ENCODE measurements around the gene SLC25A23. TPM values are rescaled to one million over a fixed set of nuclear protein-coding genes. Genes with fewer than 3 reads are reported as not detected.

SLC25A23 gene
- total and polyA plus RNA-seq, 9 of the 15 experiments (the other 6 are each of a cell fraction or from before 2014, with no cell fraction given), result 6.1 to 72.0 (median 26.6) TPM

GRCh38 chr19:6424939-6425731 lies 34.5 kb downstream of the SLC25A23 start (continued):
- TF ChIP-seq, protein P1, sequence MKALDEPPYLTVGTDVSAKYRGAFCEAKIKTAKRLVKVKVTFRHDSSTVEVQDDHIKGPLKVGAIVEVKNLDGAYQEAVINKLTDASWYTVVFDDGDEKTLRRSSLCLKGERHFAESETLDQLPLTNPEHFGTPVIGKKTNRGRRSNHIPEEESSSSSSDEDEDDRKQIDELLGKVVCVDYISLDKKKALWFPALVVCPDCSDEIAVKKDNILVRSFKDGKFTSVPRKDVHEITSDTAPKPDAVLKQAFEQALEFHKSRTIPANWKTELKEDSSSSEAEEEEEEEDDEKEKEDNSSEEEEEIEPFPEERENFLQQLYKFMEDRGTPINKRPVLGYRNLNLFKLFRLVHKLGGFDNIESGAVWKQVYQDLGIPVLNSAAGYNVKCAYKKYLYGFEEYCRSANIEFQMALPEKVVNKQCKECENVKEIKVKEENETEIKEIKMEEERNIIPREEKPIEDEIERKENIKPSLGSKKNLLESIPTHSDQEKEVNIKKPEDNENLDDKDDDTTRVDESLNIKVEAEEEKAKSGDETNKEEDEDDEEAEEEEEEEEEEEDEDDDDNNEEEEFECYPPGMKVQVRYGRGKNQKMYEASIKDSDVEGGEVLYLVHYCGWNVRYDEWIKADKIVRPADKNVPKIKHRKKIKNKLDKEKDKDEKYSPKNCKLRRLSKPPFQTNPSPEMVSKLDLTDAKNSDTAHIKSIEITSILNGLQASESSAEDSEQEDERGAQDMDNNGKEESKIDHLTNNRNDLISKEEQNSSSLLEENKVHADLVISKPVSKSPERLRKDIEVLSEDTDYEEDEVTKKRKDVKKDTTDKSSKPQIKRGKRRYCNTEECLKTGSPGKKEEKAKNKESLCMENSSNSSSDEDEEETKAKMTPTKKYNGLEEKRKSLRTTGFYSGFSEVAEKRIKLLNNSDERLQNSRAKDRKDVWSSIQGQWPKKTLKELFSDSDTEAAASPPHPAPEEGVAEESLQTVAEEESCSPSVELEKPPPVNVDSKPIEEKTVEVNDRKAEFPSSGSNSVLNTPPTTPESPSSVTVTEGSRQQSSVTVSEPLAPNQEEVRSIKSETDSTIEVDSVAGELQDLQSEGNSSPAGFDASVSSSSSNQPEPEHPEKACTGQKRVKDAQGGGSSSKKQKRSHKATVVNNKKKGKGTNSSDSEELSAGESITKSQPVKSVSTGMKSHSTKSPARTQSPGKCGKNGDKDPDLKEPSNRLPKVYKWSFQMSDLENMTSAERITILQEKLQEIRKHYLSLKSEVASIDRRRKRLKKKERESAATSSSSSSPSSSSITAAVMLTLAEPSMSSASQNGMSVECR (CRISPR knock-in tag; IDR thresholded peaks at IDR 0.05), result peak; percentile 35; the same call in 1 of the 2 replicates
- TF ChIP-seq MEF2D (tag; conservative IDR thresholded peaks at IDR 0.05; ENCODE audit: low read depth) (peak; percentile 78; the same call in 1 of the 2 replicates), BDP1 (IDR thresholded peaks at IDR 0.05; ENCODE audit: insufficient read depth, insufficient read length) (no peak), SNIP1 (IDR thresholded peaks at IDR 0.05; ENCODE audit: low read depth) (no peak), ASH1L (IDR thresholded peaks at IDR 0.05; ENCODE audit: borderline replicate concordance, low read depth, partially characterized antibody) (peak; percentile 99), SRSF9 (IDR thresholded peaks at IDR 0.05; ENCODE audit: borderline replicate concordance, low read depth, low read length) (no peak), SMARCA4 (IDR thresholded peaks at IDR 0.05) (no peak), EP400 (IDR thresholded peaks at IDR 0.05) (peak; percentile 86), CTBP1 (IDR thresholded peaks at IDR 0.05; ENCODE audit: borderline replicate concordance) (no peak), CHCHD3 (CRISPR knock-in tag; IDR thresholded peaks at IDR 0.05) (no peak), CBFA2T2 (conservative IDR thresholded peaks at IDR 0.05) (peak; percentile 71), KAT2B (IDR thresholded peaks at IDR 0.05; ENCODE audit: low read depth, low read length) (no peak), PTBP1 (IDR thresholded peaks at IDR 0.05; ENCODE audit: low read depth, low read length) (no peak), KAT8 (IDR thresholded peaks at IDR 0.05; ENCODE audit: low read depth) (no peak), CHD2 (IDR thresholded peaks at IDR 0.05; ENCODE audit: low read depth, low read length) (peak; percentile 93), CBX1 (IDR thresholded peaks at IDR 0.05; ENCODE audit: low read depth) (peak; percentile 76), MAFG (tag; conservative IDR thresholded peaks at IDR 0.05) (no peak), MYC (IDR thresholded peaks at IDR 0.05; ENCODE audit: low read depth, low read length) (peak; percentile 81), MYC (CRISPR knock-in tag; IDR thresholded peaks at IDR 0.05; ENCODE audit: borderline replicate concordance, low read depth) (peak; percentile 86; the same call in 1 of the 2 replicates), NFRKB (IDR thresholded peaks at IDR 0.05; ENCODE audit: low read depth) (no peak; the same call in 1 of the 2 replicates), TCF15 (CRISPR knock-in tag; IDR thresholded peaks at IDR 0.05) (no peak), KDM2B (CRISPR knock-in tag; IDR thresholded peaks at IDR 0.05) (no peak), FOXA1 (IDR thresholded peaks at IDR 0.05; ENCODE audit: borderline replicate concordance) (no peak), SP2 (IDR thresholded peaks at IDR 0.05; ENCODE audit: extremely low read depth, low read depth, low read length, poor library complexity, severe bottlenecking) (peak; percentile 92)
- TF ChIP-seq, protein P2, sequence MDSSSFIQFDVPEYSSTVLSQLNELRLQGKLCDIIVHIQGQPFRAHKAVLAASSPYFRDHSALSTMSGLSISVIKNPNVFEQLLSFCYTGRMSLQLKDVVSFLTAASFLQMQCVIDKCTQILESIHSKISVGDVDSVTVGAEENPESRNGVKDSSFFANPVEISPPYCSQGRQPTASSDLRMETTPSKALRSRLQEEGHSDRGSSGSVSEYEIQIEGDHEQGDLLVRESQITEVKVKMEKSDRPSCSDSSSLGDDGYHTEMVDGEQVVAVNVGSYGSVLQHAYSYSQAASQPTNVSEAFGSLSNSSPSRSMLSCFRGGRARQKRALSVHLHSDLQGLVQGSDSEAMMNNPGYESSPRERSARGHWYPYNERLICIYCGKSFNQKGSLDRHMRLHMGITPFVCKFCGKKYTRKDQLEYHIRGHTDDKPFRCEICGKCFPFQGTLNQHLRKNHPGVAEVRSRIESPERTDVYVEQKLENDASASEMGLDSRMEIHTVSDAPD (CRISPR knock-in tag; IDR thresholded peaks at IDR 0.05), result peak; percentile 28; the same call in 1 of the 2 replicates

Data from K562 (cell line).